HepG2 (cell line): ENCODE measurements around the gene RINL. TPM values are rescaled to one million over a fixed set of nuclear protein-coding genes. Genes with fewer than 3 reads are reported as not detected.

ENCODE experiments used
- ATAC-seq: fragments of 200-7000 bp; cut with Tn5 transposase; 3 replicates; pipeline ENCODE4 v1.9.1; 2020; ENCODE audit warnings: mild to moderate bottlenecking, moderate library complexity
- BruUV-seq: library from RNA; stranded (reverse); fragments of 400-500 nt; replicated peaks from 2 replicates; lab custom pipeline; 2021; lab: Mats Ljungman, UMichigan
- CTCF ChIA-PET: fragments of 300-600 bp; formaldehyde crosslinking; extraction: SDS; loops from one replicate; lab custom pipeline; 2021; ENCODE audit warnings: low total read pairs, inconsistent platforms, low intra/inter-chr PET ratio; lab: Yijun Ruan, JAX
- POLR2A ChIA-PET: fragments of 350-600 bp; sonication (Branson Sonifier 250); formaldehyde crosslinking; loops from one replicate; lab custom pipeline; 2020; ENCODE audit warnings: antibody characterized with exemption, inconsistent platforms; lab: Yijun Ruan, JAX
- DNase-seq: peaks from one replicate; pipeline ENCODE4 v3.0.0-alpha.2; 2015; ENCODE audit warnings: low spot score
- FAIRE-seq: peaks from 3 replicates; lab custom pipeline; 2011; peaks lifted over from hg19 to GRCh38; lab: Jason Lieb, UNC
- H2AFZ ChIP-seq: one replicate; pipeline ENCODE4 v1.6.1; 2011; ENCODE audit warnings: low read length, inconsistent platforms
- H3K27ac ChIP-seq: fragments of 300-600 bp; 3 replicates; pipeline ENCODE4 v1.8.0; 2011; ENCODE audit warnings: mixed run types, mild to moderate bottlenecking, mixed read lengths, low read length, inconsistent platforms; ENCODE audit not compliant: insufficient read depth; ENCODE audit errors: extremely low read length
- H3K27me3 ChIP-seq, 2 experiments: fragments of 200-600 bp in 1 of 2; 2 replicates in 1 of 2; 3 replicates in 1 of 2; pipeline versions ENCODE4 v1.6.0 to v1.8.0; 2011; ENCODE audit warnings: low read length in 2 of 2, mild to moderate bottlenecking in 2 of 2, moderate library complexity in 2 of 2, inconsistent platforms in 1 of 2; ENCODE audit not compliant: insufficient read depth in 2 of 2, control insufficient read depth in 1 of 2
- H3K36me3 ChIP-seq, 2 experiments: fragments of 200-600 bp in 1 of 2; replicated peaks in 1 of 2; 2 replicates in 1 of 2; 3 replicates in 1 of 2; pipeline versions ENCODE4 v1.5.1 to v1.8.0; 2011; ENCODE audit warnings: low read length in 2 of 2, inconsistent platforms in 1 of 2; ENCODE audit not compliant: insufficient read depth in 2 of 2, control insufficient read depth in 1 of 2
- H3K4me1 ChIP-seq: 2 replicates; pipeline ENCODE4 v1.5.1; 2012; ENCODE audit warnings: low read length, inconsistent platforms; ENCODE audit not compliant: insufficient read depth
- H3K4me2 ChIP-seq: 2 replicates; pipeline ENCODE4 v1.6.0; 2011; ENCODE audit warnings: low read depth, low read length, inconsistent platforms
- H3K4me3 ChIP-seq, 3 experiments: fragments of 200-600 bp in 1 of 3; sonication (generic), shearing (Covaris generic) in 1 of 3; replicated peaks in 1 of 3; 2 replicates each; pipeline ENCODE4 v1.5.1; 2011 to 2016; ENCODE audit warnings: low read length in 3 of 3, inconsistent platforms in 2 of 3, low read depth in 2 of 3, mild to moderate bottlenecking in 2 of 3, control low read depth in 1 of 3, mixed read lengths in 1 of 3; ENCODE audit not compliant: insufficient read depth in 1 of 3
- H3K79me2 ChIP-seq: one replicate; pipeline ENCODE4 v1.6.1; 2011; ENCODE audit warnings: low read length, inconsistent platforms; ENCODE audit not compliant: insufficient read depth
- H3K9ac ChIP-seq: 2 replicates; pipeline ENCODE4 v1.6.0; 2011; ENCODE audit warnings: mild to moderate bottlenecking, low read depth, low read length, inconsistent platforms; ENCODE audit not compliant: insufficient read depth
- H3K9me3 ChIP-seq: 2 replicates; pipeline ENCODE4 v1.5.1; 2012; ENCODE audit warnings: mild to moderate bottlenecking, low read length
- H4K20me1 ChIP-seq: 2 replicates; pipeline ENCODE4 v1.6.0; 2011; ENCODE audit warnings: inconsistent platforms, mild to moderate bottlenecking, low read length, moderate library complexity; ENCODE audit not compliant: insufficient read depth
- CEBPB ChIP-seq: IDR thresholded peaks from 2 replicates; pipeline ENCODE4 v1.6.1; 2011; ENCODE audit warnings: low read depth, low read length, improper control_type of control experiment, borderline replicate concordance
- GATAD2A ChIP-seq: IDR thresholded peaks from 2 replicates; pipeline ENCODE4 v1.6.1; 2016
- ISL2 ChIP-seq: sonication (generic); formaldehyde crosslinking; IDR thresholded peaks from 2 replicates; pipeline ENCODE4 v1.5.0; 2020; ENCODE audit warnings: missing genetic modification reagents
- LCORL ChIP-seq, 2 experiments: fragments of 450-650 bp in 1 of 2; sonication (generic) in 1 of 2; formaldehyde crosslinking in 1 of 2; IDR thresholded peaks; 2 replicates each; pipeline versions ENCODE4 v1.5.0 to v1.6.1; 2017 to 2020; ENCODE audit warnings: antibody characterized with exemption in 1 of 2, missing genetic modification reagents in 1 of 2
- NFE2L2 ChIP-seq: fragments of 150-350 bp; IDR thresholded peaks from 2 replicates; pipeline ENCODE4 v1.6.1; 2014; ENCODE audit warnings: low read length
- RARG ChIP-seq: sonication (generic); formaldehyde crosslinking; IDR thresholded peaks from 2 replicates; pipeline ENCODE4 v1.4.0; 2020; ENCODE audit warnings: low read depth, mild to moderate bottlenecking, missing genetic modification reagents
- RELA ChIP-seq: sonication (generic); formaldehyde crosslinking; IDR thresholded peaks from 2 replicates; pipeline ENCODE4 v1.4.0; 2020; ENCODE audit warnings: missing genetic modification reagents
- ZFP36L2 ChIP-seq: sonication (generic); formaldehyde crosslinking; IDR thresholded peaks from 2 replicates; pipeline ENCODE4 v1.4.0; 2020; ENCODE audit warnings: missing genetic modification reagents
- ZNF331 ChIP-seq: sonication (generic); formaldehyde crosslinking; IDR thresholded peaks from 2 replicates; pipeline ENCODE4 v1.4.0; 2020; ENCODE audit warnings: missing genetic modification reagents
- WGBS: methylation state at CpG from one replicate; pipeline ENCODE4 v1.1.6; 2017; ENCODE audit warnings: low lambda C conversion rate; 5-methylcytosine and 5-hydroxymethylcytosine counted together
- in situ Hi-C: cut with HindIII; loops from 2 replicates; pipeline ENCODE4 v1.10.0; 2017; ENCODE audit warnings: low pct_unique_long_range_greater_than_20kb; ENCODE audit not compliant: extremely low pct_ligation_motif_present
- intact Hi-C: fragments of 100-400 bp; cut with micrococcal nuclease; formaldehyde crosslinking; loops from one replicate; pipeline ENCODE4 v1.10.0; 2022; ENCODE audit not compliant: unreplicated experiment
- polyA plus RNA-seq, 8 experiments: library from polyadenylated mRNA; depleted of rRNA in 3 of 8; stranded (reverse) in 7 of 8; unstranded in 1 of 8; fragments of >200 nt; fragmentation: Illumina TruSeq in 4 of 8; extraction: Trizol in 4 of 8; gene quantifications; 2 replicates each; pipeline versions ENCODE4 v1.2.1 to v1.2.3, GENCODE V29; 2011 to 2016; ENCODE audit warnings: low read depth in 4 of 8, missing spikeins in 1 of 8, mixed read lengths in 1 of 8; ENCODE audit not compliant: insufficient read depth in 1 of 8
- total RNA-seq, 5 experiments: library from RNA; depleted of rRNA; stranded (reverse); fragments of >200 nt; fragmentation: Illumina TruSeq; extraction: Trizol; gene quantifications; 2 replicates each; pipeline ENCODE4 v1.2.3, GENCODE V29; 2016; ENCODE audit warnings: low read depth in 1 of 5
- TF ChIP-seq, protein P1 (sequence below): sonication (generic); formaldehyde crosslinking; IDR thresholded peaks from 2 replicates; pipeline ENCODE4 v1.8.1; 2023; ENCODE audit warnings: missing genetic modification reagents, mild to moderate bottlenecking, borderline replicate concordance

Gene RINL
- total and polyA plus RNA-seq, 2 of the 13 experiments (the other 11 are each of a cell fraction or from before 2014, with no cell fraction given): 11.4 to 18.0 TPM

- TF ChIP-seq CEBPB (peak; percentile 13; the same call in 1 of the 2 replicates), ZFP36L2 (CRISPR knock-in tag) (no peak), RARG (CRISPR knock-in tag) (no peak), GATAD2A (peak; percentile 19; the same call in 1 of the 2 replicates), ISL2 (CRISPR knock-in tag) (no peak), NFE2L2 (no peak), ZNF331 (CRISPR knock-in tag) (peak; percentile 4; the same call in 1 of the 2 replicates), RELA (CRISPR knock-in tag) (no peak), LCORL (IDR thresholded peaks at IDR 0.05) (no peak), LCORL (CRISPR knock-in tag; IDR thresholded peaks at IDR 0.05) (no peak)
- TF ChIP-seq, protein P1, sequence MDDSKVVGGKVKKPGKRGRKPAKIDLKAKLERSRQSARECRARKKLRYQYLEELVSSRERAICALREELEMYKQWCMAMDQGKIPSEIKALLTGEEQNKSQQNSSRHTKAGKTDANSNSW (CRISPR knock-in tag): no peak
- ChIA-PET CTCF (no interaction called here), POLR2A (interaction anchor here (1.1 to 2.5 kb wide), 13 partner anchors 22 to 282 kb away, joined by 3 to 24 read pairs (median 5); partner anchors contain the start of genes ACTN4, ECH1, EIF3K and FBXO17)
- FAIRE-seq (no peak), ATAC-seq (no peak), DNase-seq (no peak)
- H3K27ac ChIP-seq: peak overlapping the region; percentile 73
- H3K4me3 ChIP-seq: peak overlapping the region; percentile 73 to 87 (median 83); a peak in 5 of 6 replicates
- intact Hi-C loops: no loop called here
- peaks cover 1% of the 10 kb centered on the region for H3K79me2 ChIP-seq
- in situ Hi-C loops: loop anchor here (25.0 kb wide), 1 partner anchor 163 kb away; the partner anchor contains the start of gene CAPN12
- no peak overlapping the region for H2AFZ ChIP-seq
- H3K27me3 ChIP-seq: no peaks in the 10 kb centered on the region; a peak in 1 of 5 replicates
- H3K36me3 ChIP-seq: peaks cover 4 to 12% of the 10 kb centered on the region in 2 experiments; a peak in 3 of 5 replicates
- peak overlapping the region; percentile 72 for H3K9ac ChIP-seq
- H3K4me1 ChIP-seq: peaks cover 37% of the 10 kb centered on the region
- H4K20me1 ChIP-seq: no peaks in the 10 kb centered on the region
- WGBS: 0% methylated on average over 3 of the region's 3 CpGs
- H3K9me3 ChIP-seq: no peaks in the 10 kb centered on the region
- no TSS peak for BruUV-seq
- peak overlapping the region; percentile 79 for H3K4me2 ChIP-seq
These were observed 22.7 kb upstream of the RINL start for GRCh38 chr19:38900743-38901190.
